HepG2 (cell line): ENCODE results near the gene NEMP2. TPM values are rescaled to one million over a fixed set of nuclear protein-coding genes. Genes with fewer than 3 reads are reported as not detected.

ENCODE experiments used
- ATAC-seq: fragments of 200-7000 bp; cut with Tn5 transposase; 3 replicates; pipeline ENCODE4 v1.9.1; 2020; ENCODE audit warnings: mild to moderate bottlenecking, moderate library complexity
- BruUV-seq: library from RNA; stranded (reverse); fragments of 400-500 nt; replicated peaks from 2 replicates; lab custom pipeline; 2021; lab: Mats Ljungman, UMichigan
- CTCF ChIA-PET: fragments of 300-600 bp; formaldehyde crosslinking; extraction: SDS; loops from one replicate; lab custom pipeline; 2021; ENCODE audit warnings: low total read pairs, inconsistent platforms, low intra/inter-chr PET ratio; lab: Yijun Ruan, JAX
- POLR2A ChIA-PET: fragments of 350-600 bp; sonication (Branson Sonifier 250); formaldehyde crosslinking; loops from one replicate; lab custom pipeline; 2020; ENCODE audit warnings: antibody characterized with exemption, inconsistent platforms; lab: Yijun Ruan, JAX
- DNase-seq: peaks from one replicate; pipeline ENCODE4 v3.0.0-alpha.2; 2015; ENCODE audit warnings: low spot score
- FAIRE-seq: peaks from 3 replicates; lab custom pipeline; 2011; peaks lifted over from hg19 to GRCh38; lab: Jason Lieb, UNC
- H2AFZ ChIP-seq: one replicate; pipeline ENCODE4 v1.6.1; 2011; ENCODE audit warnings: low read length, inconsistent platforms
- H3K27ac ChIP-seq: fragments of 300-600 bp; 3 replicates; pipeline ENCODE4 v1.8.0; 2011; ENCODE audit warnings: mixed run types, mild to moderate bottlenecking, mixed read lengths, low read length, inconsistent platforms; ENCODE audit not compliant: insufficient read depth; ENCODE audit errors: extremely low read length
- H3K27me3 ChIP-seq, 2 experiments: fragments of 200-600 bp in 1 of 2; 2 replicates in 1 of 2; 3 replicates in 1 of 2; pipeline versions ENCODE4 v1.6.0 to v1.8.0; 2011; ENCODE audit warnings: low read length in 2 of 2, mild to moderate bottlenecking in 2 of 2, moderate library complexity in 2 of 2, inconsistent platforms in 1 of 2; ENCODE audit not compliant: insufficient read depth in 2 of 2, control insufficient read depth in 1 of 2
- H3K36me3 ChIP-seq, 2 experiments: fragments of 200-600 bp in 1 of 2; replicated peaks in 1 of 2; 2 replicates in 1 of 2; 3 replicates in 1 of 2; pipeline versions ENCODE4 v1.5.1 to v1.8.0; 2011; ENCODE audit warnings: low read length in 2 of 2, inconsistent platforms in 1 of 2; ENCODE audit not compliant: insufficient read depth in 2 of 2, control insufficient read depth in 1 of 2
- H3K4me1 ChIP-seq: 2 replicates; pipeline ENCODE4 v1.5.1; 2012; ENCODE audit warnings: low read length, inconsistent platforms; ENCODE audit not compliant: insufficient read depth
- H3K4me2 ChIP-seq: 2 replicates; pipeline ENCODE4 v1.6.0; 2011; ENCODE audit warnings: low read depth, low read length, inconsistent platforms
- H3K4me3 ChIP-seq, 3 experiments: fragments of 200-600 bp in 1 of 3; sonication (generic), shearing (Covaris generic) in 1 of 3; replicated peaks in 1 of 3; 2 replicates each; pipeline ENCODE4 v1.5.1; 2011 to 2016; ENCODE audit warnings: low read length in 3 of 3, inconsistent platforms in 2 of 3, low read depth in 2 of 3, mild to moderate bottlenecking in 2 of 3, control low read depth in 1 of 3, mixed read lengths in 1 of 3; ENCODE audit not compliant: insufficient read depth in 1 of 3
- H3K79me2 ChIP-seq: one replicate; pipeline ENCODE4 v1.6.1; 2011; ENCODE audit warnings: low read length, inconsistent platforms; ENCODE audit not compliant: insufficient read depth
- H3K9ac ChIP-seq: 2 replicates; pipeline ENCODE4 v1.6.0; 2011; ENCODE audit warnings: mild to moderate bottlenecking, low read depth, low read length, inconsistent platforms; ENCODE audit not compliant: insufficient read depth
- H3K9me3 ChIP-seq: 2 replicates; pipeline ENCODE4 v1.5.1; 2012; ENCODE audit warnings: mild to moderate bottlenecking, low read length
- H4K20me1 ChIP-seq: 2 replicates; pipeline ENCODE4 v1.6.0; 2011; ENCODE audit warnings: inconsistent platforms, mild to moderate bottlenecking, low read length, moderate library complexity; ENCODE audit not compliant: insufficient read depth
- ARID2 ChIP-seq: sonication (generic); formaldehyde crosslinking; IDR thresholded peaks from 2 replicates; pipeline ENCODE4 v1.8.1; 2022; ENCODE audit warnings: mild to moderate bottlenecking, missing genetic modification reagents, borderline replicate concordance
- HNF4G ChIP-seq, 2 experiments: sonication (generic) in 1 of 2; formaldehyde crosslinking in 1 of 2; IDR thresholded peaks; 2 replicates each; pipeline versions ENCODE4 v1.4.0 to v1.6.1; 2011 to 2020; ENCODE audit warnings: borderline replicate concordance in 2 of 2, low read depth in 2 of 2, mild to moderate bottlenecking in 2 of 2, low read length in 1 of 2, missing genetic modification reagents in 1 of 2, moderate library complexity in 1 of 2
- NR2C2 ChIP-seq: sonication (generic); formaldehyde crosslinking; IDR thresholded peaks from 2 replicates; pipeline ENCODE4 v1.4.0; 2020; ENCODE audit warnings: missing genetic modification reagents, mild to moderate bottlenecking, moderate library complexity, borderline replicate concordance
- ZFP36 ChIP-seq: fragments of 150-350 bp; IDR thresholded peaks from 2 replicates; pipeline ENCODE4 v1.6.1; 2018; ENCODE audit warnings: borderline replicate concordance, low read length, low read depth; ENCODE audit not compliant: partially characterized antibody
- WGBS: methylation state at CpG from one replicate; pipeline ENCODE4 v1.1.6; 2017; ENCODE audit warnings: low lambda C conversion rate; 5-methylcytosine and 5-hydroxymethylcytosine counted together
- in situ Hi-C: cut with HindIII; loops from 2 replicates; pipeline ENCODE4 v1.10.0; 2017; ENCODE audit warnings: low pct_unique_long_range_greater_than_20kb; ENCODE audit not compliant: extremely low pct_ligation_motif_present
- intact Hi-C: fragments of 100-400 bp; cut with micrococcal nuclease; formaldehyde crosslinking; loops from one replicate; pipeline ENCODE4 v1.10.0; 2022; ENCODE audit not compliant: unreplicated experiment
- polyA plus RNA-seq, 8 experiments: library from polyadenylated mRNA; depleted of rRNA in 3 of 8; stranded (reverse) in 7 of 8; unstranded in 1 of 8; fragments of >200 nt; fragmentation: Illumina TruSeq in 4 of 8; extraction: Trizol in 4 of 8; gene quantifications; 2 replicates each; pipeline versions ENCODE4 v1.2.1 to v1.2.3, GENCODE V29; 2011 to 2016; ENCODE audit warnings: low read depth in 4 of 8, missing spikeins in 1 of 8, mixed read lengths in 1 of 8; ENCODE audit not compliant: insufficient read depth in 1 of 8
- total RNA-seq, 5 experiments: library from RNA; depleted of rRNA; stranded (reverse); fragments of >200 nt; fragmentation: Illumina TruSeq; extraction: Trizol; gene quantifications; 2 replicates each; pipeline ENCODE4 v1.2.3, GENCODE V29; 2016; ENCODE audit warnings: low read depth in 1 of 5
- TF ChIP-seq, protein P1 (sequence below): sonication (generic); formaldehyde crosslinking; IDR thresholded peaks from 2 replicates; pipeline ENCODE4 v1.5.1; 2020; ENCODE audit warnings: missing genetic modification reagents, mild to moderate bottlenecking, borderline replicate concordance

The NEMP2 gene
- total and polyA plus RNA-seq, 2 of the 13 experiments (the other 11 are each of a cell fraction or from before 2014, with no cell fraction given), result 2.4 to 9.8 TPM

- H4K20me1 ChIP-seq, result no peaks in the 10 kb centered on the region
- H3K27ac ChIP-seq, result no peak overlapping the region
- in situ Hi-C loops, result no loop called here
- intact Hi-C loops, result loop anchor here (2.0 to 10.0 kb wide), 2 partner anchors 113 to 269 kb away; partner anchors contain the start of gene NAB1
- no peaks in the 10 kb centered on the region for H3K36me3 ChIP-seq
- ATAC-seq (no peak), DNase-seq (no peak), FAIRE-seq (no peak)
- ChIA-PET POLR2A (no interaction called here), CTCF (no interaction called here)
- H3K27me3 ChIP-seq, result no peaks in the 10 kb centered on the region
- H3K79me2 ChIP-seq, result peaks cover 6% of the 10 kb centered on the region
- 90% methylated on average over 1 of the region's 1 CpG for WGBS
- H3K4me1 ChIP-seq, result peaks cover 39% of the 10 kb centered on the region
- peak overlapping the region; percentile 94 for H3K4me2 ChIP-seq
- H3K9me3 ChIP-seq, result peaks cover 32% of the 10 kb centered on the region
- peak overlapping the region; percentile 77 to 90 (median 85); a peak in 4 of 6 replicates for H3K4me3 ChIP-seq
- TF ChIP-seq NR2C2 (CRISPR knock-in tag) (no peak), HNF4G (IDR thresholded peaks at IDR 0.05; ENCODE audit: borderline replicate concordance, low read depth, low read length) (no peak), HNF4G (CRISPR knock-in tag; IDR thresholded peaks at IDR 0.05; ENCODE audit: borderline replicate concordance, low read depth) (no peak), ZFP36 (no peak), ARID2 (CRISPR knock-in tag) (no peak)
- TF ChIP-seq, protein P1, sequence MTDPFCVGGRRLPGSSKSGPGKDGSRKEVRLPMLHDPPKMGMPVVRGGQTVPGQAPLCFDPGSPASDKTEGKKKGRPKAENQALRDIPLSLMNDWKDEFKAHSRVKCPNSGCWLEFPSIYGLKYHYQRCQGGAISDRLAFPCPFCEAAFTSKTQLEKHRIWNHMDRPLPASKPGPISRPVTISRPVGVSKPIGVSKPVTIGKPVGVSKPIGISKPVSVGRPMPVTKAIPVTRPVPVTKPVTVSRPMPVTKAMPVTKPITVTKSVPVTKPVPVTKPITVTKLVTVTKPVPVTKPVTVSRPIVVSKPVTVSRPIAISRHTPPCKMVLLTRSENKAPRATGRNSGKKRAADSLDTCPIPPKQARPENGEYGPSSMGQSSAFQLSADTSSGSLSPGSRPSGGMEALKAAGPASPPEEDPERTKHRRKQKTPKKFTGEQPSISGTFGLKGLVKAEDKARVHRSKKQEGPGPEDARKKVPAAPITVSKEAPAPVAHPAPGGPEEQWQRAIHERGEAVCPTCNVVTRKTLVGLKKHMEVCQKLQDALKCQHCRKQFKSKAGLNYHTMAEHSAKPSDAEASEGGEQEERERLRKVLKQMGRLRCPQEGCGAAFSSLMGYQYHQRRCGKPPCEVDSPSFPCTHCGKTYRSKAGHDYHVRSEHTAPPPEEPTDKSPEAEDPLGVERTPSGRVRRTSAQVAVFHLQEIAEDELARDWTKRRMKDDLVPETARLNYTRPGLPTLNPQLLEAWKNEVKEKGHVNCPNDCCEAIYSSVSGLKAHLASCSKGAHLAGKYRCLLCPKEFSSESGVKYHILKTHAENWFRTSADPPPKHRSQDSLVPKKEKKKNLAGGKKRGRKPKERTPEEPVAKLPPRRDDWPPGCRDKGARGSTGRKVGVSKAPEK (CRISPR knock-in tag), result no peak
- TF ChIP-seq, all 625 proteins: peak for 0
- Histone ChIP-seq H2AFZ (no peak overlapping the region), H3K9ac (peak overlapping the region; percentile 88)
- no TSS peak for BruUV-seq
These were observed 1.1 kb upstream of the NEMP2 start for GRCh38 chr2:190535586-190535985.
